ENCODE results near the gene SMOC2.

The SMOC2 gene

DNA sequence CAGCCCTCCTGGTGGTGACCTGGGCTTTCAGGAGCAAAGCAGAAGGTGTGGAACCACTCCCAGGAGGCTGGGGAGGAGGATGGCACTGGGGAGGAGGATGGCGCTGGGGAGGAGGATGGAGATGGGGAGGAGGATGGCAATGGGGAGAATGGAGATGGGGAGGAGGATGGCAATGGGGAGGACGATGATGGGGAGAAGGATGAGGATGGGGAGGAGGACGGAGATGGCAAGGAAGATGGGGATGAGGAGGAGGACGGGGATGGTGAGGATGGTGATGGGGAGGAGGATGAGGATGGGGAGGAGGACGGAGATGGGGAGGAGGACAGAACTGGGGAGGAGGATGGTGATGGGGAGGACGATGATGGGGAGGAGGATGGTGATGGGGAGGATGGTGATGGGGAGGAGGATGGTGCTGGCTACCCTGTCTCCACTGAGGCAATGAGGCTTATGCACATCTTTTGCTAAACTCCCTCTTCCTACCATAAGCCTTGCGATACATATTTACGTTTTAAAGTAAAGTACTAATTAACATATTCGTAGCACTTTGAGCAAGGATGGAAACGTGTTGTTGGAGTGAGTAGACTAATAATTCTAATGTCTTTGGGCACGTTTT lies 7.4 kb downstream of the SMOC2 start:
- DNase-seq, result no peak

DNA sequence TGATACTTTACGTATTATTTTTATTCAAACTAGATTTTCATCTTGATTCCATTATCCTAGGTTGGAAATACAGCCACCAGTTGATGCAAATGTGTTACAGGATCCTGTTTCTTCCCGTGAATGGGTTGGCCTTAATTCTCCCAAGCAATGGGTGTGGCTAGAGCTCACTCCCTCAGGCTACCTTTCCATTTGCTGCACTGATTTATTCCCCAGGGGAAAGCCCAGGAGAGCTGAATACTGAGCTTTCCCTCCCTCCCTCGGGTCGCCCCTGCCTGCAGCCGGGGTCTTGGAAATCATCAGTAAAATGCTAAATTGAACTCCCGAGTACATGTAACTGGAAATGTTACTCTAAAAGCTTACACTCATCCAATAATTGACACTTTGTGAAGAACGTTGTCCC lies 9.9 kb downstream of the SMOC2 start:
- no peak for DNase-seq

DNA sequence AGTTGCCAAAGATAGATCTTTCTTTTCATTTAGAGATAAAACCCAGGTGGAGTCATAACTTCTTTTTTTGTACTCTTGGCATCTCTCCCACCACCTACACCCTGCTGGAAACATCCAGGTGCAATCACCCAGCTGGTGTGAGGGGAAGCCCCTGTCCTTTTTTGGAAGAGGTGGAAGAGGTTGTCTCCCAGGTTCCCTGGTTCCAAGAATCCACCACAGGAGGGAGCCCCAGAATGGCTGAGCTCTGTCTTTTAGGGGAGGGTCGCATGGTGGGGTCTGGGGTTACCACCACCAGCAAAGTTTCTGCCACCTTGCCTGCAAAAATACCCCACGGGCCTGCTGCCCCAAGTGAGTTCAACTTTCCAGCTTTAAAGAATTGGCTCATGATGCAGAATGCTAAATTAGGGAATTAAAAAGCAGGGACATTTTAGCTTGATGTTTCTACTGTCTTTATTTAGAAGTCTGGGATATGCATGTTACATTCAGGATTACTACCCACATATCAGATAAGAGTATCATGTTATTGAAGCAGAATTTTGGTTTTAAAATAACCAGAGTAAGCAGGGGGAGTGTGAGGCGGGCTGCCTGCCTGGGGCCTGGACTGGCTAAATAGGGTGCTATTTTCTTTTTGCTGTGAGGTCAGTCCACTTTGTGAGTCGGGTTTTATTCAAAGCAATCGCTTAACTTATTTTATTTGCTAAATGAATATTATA lies 11.0 kb downstream of the SMOC2 start:
- no peak for DNase-seq

DNA sequence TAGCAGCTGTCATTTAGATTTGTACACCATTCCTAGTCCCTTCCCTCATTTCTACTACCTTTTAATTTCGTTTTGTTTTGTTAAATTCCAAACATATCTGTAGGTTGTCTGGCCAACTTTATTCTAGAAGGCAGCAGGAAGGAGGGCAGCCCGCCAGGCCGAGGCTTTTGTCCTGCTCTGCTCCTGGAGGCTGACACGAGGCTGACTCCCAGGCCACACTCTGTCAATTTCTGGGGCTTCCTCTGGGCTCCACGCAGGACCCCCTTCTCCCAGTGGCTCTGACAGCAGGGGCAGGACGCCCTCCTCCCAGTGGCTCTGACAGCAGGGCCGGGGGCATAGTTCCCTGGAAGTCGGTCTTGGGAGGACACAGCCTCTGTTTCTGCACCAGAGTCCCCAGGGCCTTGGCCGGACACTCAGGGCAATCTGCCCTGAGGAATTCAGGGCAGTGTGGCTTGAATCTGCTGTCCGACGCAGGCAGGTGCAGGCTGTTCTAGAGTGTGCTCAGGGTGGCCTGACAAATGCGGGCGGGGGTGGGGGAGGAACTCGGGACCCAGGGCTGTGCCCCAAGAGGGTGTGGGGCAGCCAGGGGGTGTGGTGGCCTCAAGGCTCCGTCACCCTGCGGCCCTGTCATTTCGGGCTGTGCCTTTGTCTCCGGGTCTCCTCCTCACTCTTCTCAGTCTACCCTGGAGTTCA lies 11.8 kb downstream of the SMOC2 start:
- DNase-seq, result no peak

DNA sequence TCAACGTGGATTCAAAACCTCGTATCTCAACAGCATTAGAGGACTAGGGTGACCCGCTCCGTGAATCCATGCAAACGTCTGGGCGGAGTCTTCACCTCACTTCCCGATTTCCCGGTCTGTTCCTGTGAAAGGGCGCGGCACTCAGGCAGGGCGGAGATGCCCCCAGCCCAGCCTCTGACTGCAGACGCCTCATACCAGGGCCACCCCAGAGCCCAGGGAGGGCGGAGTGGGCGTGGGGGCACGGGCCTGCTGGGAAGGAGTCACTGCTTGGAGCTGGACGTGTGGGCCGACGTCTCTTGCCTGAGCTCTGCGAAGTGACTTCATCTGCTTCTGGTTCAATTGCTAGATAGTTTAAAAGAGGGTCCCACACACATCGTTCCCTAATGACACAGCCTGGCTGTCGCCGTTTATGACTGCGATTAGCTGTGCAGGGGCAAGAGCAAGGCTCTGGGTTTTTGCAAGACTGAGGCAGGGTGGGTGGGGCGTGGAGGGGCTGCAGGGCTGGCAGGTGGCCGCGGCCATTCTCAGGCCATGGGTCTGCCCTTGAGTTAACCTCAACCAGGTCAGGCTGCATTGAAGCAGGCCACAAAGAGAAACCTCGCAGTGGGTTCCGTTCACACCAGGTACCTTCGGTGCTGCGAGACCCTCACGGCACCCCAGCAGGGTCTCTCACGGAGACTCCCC lies 15.0 kb downstream of the SMOC2 start:
- no peak for DNase-seq

DNA sequence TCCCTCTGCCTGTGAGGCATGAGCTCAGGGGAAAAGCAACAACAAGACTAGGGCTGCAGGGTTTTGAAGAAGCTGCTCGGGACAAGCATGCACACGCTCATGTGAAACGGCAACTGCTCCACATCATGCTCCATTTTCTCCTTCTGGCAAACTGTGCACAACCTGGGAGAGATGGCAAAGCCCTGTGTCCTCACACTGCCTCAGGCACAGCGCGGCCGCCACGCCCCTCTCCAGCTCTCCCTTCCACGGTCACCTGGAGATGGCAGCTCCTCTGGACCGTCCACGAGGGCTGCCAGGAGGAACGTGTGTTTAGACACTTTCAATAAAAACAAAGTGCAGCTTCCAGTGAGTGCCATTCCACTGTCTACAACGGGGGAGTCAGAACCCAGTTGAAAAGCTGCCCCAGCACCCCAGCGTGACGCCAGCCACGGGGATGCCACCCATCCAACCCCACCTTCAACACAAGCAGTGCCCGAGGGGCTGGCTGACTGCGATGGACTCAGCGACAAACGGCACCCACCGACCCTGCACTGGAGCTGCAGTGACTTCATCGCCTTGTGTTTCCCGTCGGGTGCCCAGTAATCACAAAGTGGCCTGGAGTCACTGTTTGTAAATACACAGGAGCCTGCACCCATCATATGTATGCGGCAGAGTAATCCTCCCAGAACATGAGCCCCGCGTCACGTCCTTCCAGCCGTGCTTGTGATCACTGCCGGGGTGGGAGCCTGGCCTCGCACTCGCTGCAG lies 16.1 kb downstream of the SMOC2 start:
- DNase-seq, result no peak

DNA sequence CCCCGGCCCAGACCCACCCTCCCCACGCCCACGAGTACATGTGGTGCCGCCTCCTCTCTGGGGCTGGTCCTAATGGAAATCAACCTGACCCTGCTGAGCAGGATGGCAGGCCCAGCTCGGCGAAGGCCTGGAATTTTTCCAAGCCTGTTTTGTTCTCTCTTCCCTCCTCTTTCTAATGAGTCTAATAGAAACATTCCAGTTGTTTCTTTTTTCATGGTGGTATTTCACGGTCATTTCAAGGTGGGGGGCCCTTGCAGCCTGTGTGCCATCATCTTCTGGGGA lies 16.6 kb downstream of the SMOC2 start:
- no peak for DNase-seq

DNA sequence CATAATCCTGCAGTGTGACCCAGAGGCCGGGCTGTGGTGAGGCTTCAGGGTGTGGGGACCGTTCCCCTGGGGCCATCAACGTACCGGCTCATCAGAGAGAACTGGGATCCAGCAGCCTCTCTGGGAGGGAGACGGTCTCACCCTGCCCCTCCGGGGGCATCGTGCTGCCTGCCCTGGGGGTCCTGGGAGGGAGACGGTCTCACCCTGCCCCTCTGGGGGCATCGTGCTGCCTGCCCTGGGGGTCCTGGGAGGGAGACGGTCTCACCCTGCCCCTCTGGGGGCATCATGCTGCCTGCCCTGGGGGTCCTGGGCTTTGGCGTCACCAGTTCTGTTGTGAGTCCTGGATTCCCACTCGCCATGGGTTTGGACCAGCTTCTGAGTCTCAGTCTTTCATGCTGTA lies 17.1 kb downstream of the SMOC2 start:
- DNase-seq, result no peak

DNA sequence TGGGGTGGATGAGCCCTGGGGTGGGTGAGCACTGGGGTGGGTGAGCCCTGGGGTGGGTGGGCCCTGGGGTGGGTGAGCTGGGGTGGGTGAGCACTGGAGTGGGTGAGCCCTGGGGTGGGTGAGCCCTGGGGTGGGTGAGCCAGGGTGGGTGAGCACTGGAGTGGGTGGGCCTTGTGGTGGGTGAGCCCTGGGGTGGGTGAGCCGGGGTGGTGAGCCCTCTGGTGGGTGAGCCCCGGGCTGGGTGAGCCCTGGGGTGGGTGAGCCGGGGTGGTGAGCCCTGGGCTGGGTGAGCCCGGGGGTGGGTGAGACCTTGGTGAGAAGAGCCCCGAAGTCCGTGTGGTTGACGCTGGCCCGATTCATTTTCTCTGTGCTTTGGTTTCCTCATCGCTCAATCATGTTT lies 18.6 kb downstream of the SMOC2 start:
- DNase-seq, result no peak

DNA sequence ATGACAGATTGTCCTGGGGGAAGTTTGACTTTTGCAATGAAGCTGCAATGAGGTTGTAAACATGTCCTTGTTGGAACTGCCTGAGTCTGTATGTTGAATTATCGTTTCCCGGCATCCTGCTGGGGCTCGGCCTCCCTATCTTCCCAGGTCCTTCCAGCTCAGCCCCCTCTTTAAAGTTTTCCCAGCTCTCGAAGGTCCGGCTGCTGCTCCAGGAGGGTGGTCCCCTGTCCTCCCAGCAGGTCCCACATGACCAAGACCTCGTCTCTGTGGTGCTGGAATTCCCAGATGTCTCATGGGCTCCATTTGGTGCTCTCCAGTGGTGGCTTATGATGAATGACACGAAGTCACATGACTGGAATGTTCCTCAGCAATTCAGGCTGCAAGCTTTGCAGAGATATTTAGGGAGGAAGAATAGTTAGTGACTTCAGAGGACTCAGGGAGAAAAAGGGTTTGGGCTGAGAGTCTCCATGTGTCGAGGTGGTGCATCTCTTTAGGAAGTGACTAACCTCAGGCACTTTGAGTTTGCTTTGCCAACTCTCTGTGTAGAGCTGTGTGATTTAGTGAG lies 21.4 kb downstream of the SMOC2 start:
- DNase-seq, result no peak

DNA sequence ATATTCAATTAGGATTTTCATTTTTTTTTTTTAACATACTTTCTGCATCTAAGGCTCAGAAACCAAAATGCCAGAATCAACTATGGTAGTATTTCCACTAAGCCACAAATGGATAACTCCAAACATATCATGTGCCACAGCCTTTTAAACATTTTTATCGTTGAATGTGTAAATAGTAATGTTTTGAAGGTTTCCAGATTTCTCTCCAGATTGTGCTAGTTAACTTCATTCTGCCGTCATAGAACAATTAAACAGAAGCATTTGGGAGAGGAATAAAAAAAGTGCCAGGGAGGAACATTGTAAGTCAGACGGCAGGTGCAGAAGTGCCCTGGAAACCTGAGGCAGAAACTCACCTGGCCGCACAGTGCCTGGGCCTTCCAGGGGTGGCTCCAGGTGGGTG lies 23.6 kb downstream of the SMOC2 start:
- DNase-seq, result no peak

DNA sequence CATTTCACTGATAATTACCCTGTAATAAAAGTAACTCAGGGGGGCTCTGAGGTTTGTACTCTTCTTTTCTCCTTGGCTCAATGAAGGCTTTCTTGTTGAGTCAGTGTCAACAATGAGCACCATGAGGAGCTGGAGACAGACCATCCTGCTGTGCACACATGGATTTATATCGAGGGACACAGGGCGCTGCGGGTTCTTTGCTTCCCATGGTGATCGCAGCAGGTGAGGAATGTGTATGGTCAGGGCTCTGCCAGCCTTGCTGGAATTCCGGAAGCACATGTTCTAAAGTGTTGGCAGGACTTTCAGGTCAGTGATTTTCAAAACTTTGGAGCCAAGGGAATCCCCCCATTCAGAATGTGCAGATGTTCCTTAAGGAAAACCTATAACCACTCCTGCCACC lies 27.1 kb downstream of the SMOC2 start:
- DNase-seq, result no peak

DNA sequence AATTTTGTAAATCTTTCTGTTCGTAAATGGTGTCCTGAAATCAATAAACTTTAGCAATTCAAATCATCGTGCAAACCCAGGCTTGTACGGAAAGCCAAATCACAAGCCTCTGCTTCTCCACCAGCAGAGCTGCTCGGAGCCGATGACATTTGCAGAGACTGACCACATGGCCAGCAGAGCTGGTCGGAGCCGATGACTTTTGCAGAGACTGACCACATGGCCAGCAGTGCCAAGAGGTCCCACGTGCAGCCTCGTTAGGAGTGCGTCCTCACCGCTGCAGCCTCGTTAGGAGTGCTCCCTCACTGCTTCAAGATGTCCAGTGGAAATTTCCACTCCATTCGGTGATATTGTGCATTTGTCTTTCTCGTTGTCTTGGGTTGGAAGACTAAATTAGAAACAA lies 28.5 kb downstream of the SMOC2 start:
- DNase-seq, result no peak

DNA sequence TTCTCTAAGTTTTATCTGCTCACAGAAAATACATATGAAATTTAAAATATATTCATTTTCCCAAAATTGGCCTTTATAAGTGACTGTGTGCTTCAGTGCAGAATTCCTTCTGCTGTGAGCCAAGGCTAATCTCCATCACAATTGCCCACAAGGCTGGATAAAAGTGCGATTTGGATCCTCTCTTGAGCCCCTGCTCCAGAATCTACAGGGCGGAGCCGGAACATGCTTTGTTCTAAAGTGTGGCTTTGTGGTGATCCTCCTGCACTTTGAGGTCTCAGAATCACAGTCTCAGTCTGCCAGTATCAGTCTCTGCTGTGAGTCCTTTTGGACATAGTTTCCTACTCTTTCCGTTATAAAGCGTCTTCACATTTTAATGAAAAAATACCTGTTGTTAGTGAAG lies 28.9 kb downstream of the SMOC2 start:
- DNase-seq, result no peak

DNA sequence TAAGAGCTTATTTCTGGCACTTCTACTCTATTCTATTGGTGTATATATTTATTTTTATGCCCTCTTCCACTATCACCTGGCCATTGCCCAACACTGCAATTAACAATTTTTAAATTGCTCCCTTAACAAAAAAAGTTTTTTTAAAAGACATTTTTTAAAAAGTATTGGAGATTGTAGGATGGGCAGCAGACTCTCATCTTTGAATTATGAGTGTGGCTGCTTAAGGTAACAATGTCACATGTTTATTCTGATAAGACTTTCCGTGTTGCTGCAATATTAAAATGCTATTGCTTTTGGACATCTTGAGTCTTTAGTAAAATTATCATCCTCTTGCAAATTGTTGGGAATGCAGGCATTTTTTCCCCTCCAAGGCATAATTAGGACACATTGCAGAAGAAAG lies 31.4 kb downstream of the SMOC2 start:
- no peak for DNase-seq

DNA sequence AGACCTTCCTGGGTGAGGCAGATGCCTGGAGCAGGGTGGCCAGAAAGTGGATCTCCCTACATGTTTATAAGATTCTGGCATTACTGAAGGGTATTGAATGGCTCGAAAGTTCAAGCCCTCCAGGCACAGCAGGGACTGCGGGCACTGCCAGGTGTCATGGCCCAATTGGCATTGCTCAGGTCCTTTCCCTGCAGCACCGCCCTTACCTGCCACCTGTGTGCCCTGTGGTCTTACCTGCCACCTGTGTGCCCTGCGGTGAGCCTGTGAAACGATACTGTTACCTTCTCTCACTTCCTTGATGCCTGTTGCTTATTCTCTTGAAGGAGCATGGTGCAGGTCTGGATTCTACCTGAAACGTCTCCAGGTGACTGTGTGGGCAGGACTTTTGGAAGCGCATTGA lies 32.2 kb downstream of the SMOC2 start:
- DNase-seq, result no peak

DNA sequence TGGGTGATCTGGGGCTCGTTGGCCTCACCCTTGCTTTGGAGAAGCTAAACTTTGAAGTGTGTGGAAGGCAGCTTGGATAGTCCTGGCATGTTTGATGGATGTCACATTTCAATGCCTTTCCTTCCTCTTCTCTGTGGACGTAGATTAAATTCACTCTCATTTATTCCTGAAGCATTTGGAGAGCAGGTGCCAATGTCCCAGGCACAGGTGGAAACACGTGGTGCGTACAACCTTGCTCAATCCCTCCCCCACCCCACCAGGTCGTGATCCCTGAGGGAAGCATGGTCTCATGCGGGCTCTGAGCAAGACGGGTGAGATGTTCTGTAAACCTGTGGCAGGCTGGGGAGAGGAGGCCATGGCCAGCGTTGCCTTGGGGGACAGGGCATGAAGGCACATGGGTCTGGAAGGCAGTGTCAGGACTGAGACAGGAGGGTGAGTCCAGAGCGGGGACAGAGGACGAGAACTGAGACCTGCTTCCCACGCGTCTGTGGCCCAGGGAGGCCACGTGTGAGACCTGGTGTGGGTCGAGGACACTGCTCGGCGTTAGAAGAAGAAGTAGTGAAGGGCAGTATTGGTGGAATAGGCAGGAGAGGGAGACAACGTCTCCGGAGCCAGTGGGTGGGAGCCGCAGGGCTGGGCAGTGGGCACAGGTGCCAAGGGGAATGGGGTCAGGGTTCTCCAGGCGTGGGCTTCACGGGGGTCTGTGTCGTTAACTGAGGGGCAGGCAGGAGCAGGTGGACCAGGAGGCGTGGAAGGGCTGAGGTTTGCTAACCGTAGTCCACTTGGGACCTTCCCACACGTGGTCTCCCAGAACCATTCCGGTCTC lies 34.4 kb downstream of the SMOC2 start:
- no peak for DNase-seq

DNA sequence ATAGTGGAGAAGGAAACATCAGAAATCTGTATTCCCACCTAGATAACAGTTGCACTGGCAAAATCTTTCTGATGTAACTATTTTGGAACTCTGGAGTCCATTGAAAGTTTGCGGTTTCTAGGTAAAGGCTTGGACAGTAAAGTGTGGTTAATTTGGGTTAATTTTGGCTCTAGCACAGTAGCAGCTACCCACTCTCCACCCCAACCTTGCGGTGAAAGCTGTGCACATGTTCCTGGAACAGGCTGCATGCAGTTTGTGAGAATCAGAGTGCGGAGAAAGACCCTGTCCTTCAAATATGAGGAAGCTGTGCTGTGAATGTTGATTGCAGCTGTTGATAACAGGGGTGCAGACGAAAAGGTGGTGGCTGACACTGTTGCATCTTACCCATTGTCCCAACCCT lies 38.4 kb downstream of the SMOC2 start:
- no peak for DNase-seq

DNA sequence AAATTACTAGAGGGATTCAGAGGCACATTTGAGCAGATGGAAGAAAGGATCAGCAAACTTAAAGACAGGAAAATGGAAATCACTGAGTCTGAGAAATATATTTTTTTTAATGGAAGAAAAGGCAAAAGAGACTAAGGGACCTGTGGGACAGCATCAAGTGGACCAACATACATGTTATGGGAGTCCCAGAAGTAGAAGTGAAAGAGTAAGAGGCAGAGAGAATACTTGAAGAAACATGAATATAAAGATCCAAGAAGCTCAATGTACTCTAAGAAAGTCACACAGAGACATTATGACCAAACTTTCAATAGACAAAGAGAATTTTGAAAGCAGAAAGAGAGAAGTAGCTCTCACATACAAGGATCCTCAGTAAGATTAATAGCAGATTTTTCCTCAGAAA lies 39.5 kb downstream of the SMOC2 start:
- no peak for DNase-seq

DNA sequence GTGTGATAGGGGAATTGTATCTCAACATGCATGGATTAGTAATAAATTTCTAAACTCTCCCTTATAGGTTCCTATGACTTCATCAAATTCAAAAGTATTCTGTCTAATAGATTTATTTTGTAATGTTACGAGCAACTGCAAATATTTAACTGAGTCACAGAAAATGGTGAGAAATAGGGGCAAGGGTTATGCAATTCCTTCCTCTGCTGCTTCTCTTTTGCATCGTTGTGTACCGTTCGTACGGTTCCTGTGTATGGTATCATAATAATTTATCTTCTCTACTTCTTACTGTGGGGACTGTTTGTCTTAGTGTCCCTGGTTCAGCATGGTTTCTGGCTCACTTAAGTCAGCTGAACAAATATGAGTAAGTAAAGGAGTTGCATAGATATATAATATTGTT lies 44.8 kb downstream of the SMOC2 start:
- no peak for DNase-seq

DNA sequence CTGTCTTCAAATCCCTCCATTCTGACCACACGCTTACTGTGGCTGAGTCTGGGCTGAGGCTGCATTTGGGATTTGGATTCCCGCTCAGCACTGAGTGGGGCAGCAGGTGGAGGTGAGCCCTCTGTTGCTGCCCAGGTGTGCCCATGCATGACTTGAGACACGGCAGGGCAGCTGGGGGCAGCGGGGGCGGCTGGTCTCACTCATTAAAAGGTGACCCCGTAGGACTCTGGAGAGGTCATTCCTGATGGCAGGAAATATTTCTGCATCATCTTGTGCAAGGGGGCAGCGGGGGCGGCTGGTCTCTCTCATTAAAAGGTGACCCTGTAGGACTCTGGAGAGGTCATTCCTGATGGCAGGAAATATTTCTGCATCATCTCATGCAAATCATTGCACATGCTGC lies 49.8 kb downstream of the SMOC2 start:
- no peak for DNase-seq

DNA sequence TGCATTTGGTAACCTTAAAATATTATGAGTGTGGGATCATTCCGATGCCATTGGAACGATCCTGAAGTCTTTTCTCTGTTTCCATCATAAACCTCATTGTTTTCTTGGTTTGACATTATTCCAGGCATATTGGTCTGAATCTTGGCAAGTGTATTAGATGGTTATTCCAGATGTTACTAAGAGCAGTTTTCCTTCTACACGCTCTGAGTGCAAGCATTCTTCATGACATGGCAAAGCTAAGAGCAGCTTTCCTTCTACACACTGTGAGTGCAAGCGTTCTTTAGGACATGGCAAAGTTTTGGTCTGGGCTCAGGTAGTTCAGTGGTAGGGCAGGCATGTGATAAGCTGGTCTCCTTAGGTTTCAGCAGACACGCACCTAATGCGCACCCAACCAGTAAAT lies 53.0 kb downstream of the SMOC2 start:
- no peak for DNase-seq
